ENCODE data around the gene KLHL35.

DNA sequence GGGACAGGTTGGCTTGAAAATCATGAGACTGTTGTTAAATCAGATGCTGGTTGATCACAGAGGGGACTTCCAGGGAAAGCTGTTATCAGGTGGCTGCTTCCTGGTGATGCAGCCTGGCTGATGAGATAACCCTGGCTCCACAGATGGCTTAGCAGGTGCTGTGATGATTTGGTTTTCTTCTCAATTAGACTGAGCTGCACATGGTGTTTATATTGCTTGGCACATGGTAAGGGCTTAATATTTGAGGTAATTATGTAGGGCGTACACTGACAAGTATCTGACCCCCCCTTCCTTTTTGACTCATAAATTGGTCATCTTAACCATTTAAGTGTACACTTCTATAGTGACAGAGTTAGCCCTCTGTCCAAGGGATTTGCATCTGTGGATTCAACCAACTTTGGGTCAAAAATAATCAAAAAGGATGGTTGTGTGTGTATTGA, 26.6 kb downstream of the KLHL35 start:
- TF ChIP-seq, protein P1, sequence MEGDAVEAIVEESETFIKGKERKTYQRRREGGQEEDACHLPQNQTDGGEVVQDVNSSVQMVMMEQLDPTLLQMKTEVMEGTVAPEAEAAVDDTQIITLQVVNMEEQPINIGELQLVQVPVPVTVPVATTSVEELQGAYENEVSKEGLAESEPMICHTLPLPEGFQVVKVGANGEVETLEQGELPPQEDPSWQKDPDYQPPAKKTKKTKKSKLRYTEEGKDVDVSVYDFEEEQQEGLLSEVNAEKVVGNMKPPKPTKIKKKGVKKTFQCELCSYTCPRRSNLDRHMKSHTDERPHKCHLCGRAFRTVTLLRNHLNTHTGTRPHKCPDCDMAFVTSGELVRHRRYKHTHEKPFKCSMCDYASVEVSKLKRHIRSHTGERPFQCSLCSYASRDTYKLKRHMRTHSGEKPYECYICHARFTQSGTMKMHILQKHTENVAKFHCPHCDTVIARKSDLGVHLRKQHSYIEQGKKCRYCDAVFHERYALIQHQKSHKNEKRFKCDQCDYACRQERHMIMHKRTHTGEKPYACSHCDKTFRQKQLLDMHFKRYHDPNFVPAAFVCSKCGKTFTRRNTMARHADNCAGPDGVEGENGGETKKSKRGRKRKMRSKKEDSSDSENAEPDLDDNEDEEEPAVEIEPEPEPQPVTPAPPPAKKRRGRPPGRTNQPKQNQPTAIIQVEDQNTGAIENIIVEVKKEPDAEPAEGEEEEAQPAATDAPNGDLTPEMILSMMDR (IDR thresholded peaks at IDR 0.05; ENCODE audit: borderline replicate concordance, extremely low read depth, low read length, poor library complexity, severe bottlenecking), result no peak
- TF ChIP-seq EZH2 (IDR thresholded peaks at IDR 0.05; ENCODE audit: borderline replicate concordance, low read depth, low read length, severe bottlenecking), result no peak
